ENCODE results near the gene GCN1.

GRCh38 chr12:120134307-120134980 is 60.1 kb downstream of the GCN1 start:
- no peak for TF ChIP-seq EZH2 (IDR thresholded peaks at IDR 0.05)
- TF ChIP-seq POLR2AphosphoS5 (IDR thresholded peaks at IDR 0.05; ENCODE audit: borderline replicate concordance, low read depth, low read length): no peak
- no peak for TF ChIP-seq FOXP2 (optimal IDR thresholded peaks at IDR 0.05; ENCODE audit: control extremely low read depth, extremely low read length, insufficient read depth)

All from SK-N-MC (cell line).